NCI-H2029 treated with DMSO at 0.1 percent for 48 hours (cell line): ENCODE measurements around the gene COX4I2.
"Not testable (repeated sequence)": the region's sequence is repeated elsewhere in the genome, so short reads cannot be mapped to it uniquely, and the experiment has no call there.

ENCODE experiments used
- DNase-seq: peaks from one replicate; lab custom pipeline; 2025; lab: John Stamatoyannopoulos, UW

COX4I2 gene

GRCh38 chr20:31637660-31638059, at the start of gene COX4I2:
Gene COX4I2, plus strand, starts transcription at chr20:31637912. Its CDS starts 1,106 bp downstream, at chr20:31639018.
- no peak for DNase-seq

GRCh38 chr20:31590717-31591225, 46.9 kb upstream of the COX4I2 start:
- no peak for DNase-seq

GRCh38 chr20:31593221-31594001, 44.3 kb upstream of the COX4I2 start:
- DNase-seq = no peak

- DNase-seq = no peak
These were observed 43.6 kb upstream of the COX4I2 start for GRCh38 chr20:31594002-31594557.

GRCh38 chr20:31594558-31595379, 42.9 kb upstream of the COX4I2 start:
- DNase-seq = no peak

GRCh38 chr20:31595380-31595653, 42.4 kb upstream of the COX4I2 start:
- no peak for DNase-seq

- no peak for DNase-seq
These were observed 41.9 kb upstream of the COX4I2 start for GRCh38 chr20:31595654-31596411.

GRCh38 chr20:31596412-31596715, 41.3 kb upstream of the COX4I2 start:
- not testable (repeated sequence) for DNase-seq

- DNase-seq = no peak
These were observed 40.8 kb upstream of the COX4I2 start for GRCh38 chr20:31596831-31597480.

GRCh38 chr20:31597481-31597855, 40.2 kb upstream of the COX4I2 start:
- no peak for DNase-seq

- DNase-seq = no peak
These were observed 35.3 kb upstream of the COX4I2 start for GRCh38 chr20:31602431-31602778.

GRCh38 chr20:31602779-31603441, 34.8 kb upstream of the COX4I2 start:
- DNase-seq = no peak

- DNase-seq = peak; percentile 97
These were observed 33.7 kb upstream of the COX4I2 start for GRCh38 chr20:31603822-31604566.

GRCh38 chr20:31604567-31605030, 33.1 kb upstream of the COX4I2 start:
- no peak for DNase-seq

- peak; percentile 96 for DNase-seq
These were observed 32.4 kb upstream of the COX4I2 start, which contains the start of gene ID1 for GRCh38 chr20:31605031-31605901. Gene ID1, plus strand, starts transcription at chr20:31605289. Its CDS starts 99 bp downstream, at chr20:31605388.

GRCh38 chr20:31605902-31606803, 31.6 kb upstream of the COX4I2 start:
- DNase-seq = no peak

- DNase-seq = peak; percentile 81
These were observed 30.7 kb upstream of the COX4I2 start for GRCh38 chr20:31606804-31607639.
